Measurements from ENCODE around the gene CHMP5. TPM values are rescaled to one million over a fixed set of nuclear protein-coding genes. Genes with fewer than 3 reads are reported as not detected.

The CHMP5 gene
- total and polyA plus RNA-seq, 10 of the 15 experiments (the other 5 are each of a cell fraction or from before 2014, with no cell fraction given), result 40.3 to 179 (median 78.6) TPM

DNA sequence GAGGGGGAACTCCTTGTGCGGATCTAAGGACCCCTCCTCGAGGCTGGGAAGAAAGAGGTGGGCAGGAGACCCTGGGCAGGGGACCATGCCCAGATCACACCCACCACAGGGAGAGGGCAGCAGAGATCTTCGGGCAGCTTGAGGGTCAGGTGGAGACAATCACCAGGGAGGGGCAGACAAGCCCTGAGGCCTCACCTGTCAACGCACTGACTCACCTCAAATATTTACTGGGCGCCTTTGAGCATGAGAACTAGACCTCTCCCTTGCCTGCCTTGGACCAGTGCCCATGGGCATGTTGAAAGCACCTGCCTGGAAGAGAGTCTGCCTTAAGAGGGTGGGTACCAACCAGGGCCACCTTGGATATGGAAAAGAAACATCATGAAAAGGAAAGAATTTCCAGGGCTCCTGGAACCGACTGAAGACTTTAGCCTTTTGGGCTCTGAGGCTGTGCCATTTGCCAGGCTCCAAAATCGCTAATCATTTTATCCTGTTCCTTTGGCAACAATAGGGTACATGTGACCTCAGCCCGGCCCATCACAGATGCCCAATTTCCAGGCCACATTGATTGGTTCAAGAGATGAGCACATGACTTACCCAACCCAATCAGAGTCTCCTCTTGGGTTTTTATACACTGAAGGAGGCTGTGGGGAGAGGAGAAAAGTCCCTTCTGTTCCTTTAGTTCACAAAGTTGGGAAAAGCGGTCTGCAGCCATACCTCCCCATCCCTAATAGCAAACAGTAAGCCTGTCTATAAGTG, 35.3 kb upstream of the CHMP5 start:
- H3K4me2 ChIP-seq (ENCODE audit: control insufficient read depth, insufficient read depth), result no peak overlapping the region
- no peak for FAIRE-seq
- CTCF ChIA-PET, result interaction anchor here (1.6 to 4.7 kb wide), 2 partner anchors 148 to 150 kb away, joined by 6 to 142 read pairs; no protein-coding TSS in a partner anchor
- intact Hi-C loops (cut with micrococcal nuclease; ENCODE audit: unreplicated experiment) (no loop called here), in situ Hi-C loops (cut with MboI) (no loop called here)
- H3K4me3 ChIP-seq, result no peak overlapping the region
- RAD21 ChIA-PET (ENCODE audit: unreplicated experiment), result no interaction called here
- no peak for ATAC-seq
- no peak overlapping the region for H2AFZ ChIP-seq (ENCODE audit: control insufficient read depth, low read depth, low read length)
- SMC1A ChIA-PET (ENCODE audit: uncharacterized antibody, unreplicated experiment), result no interaction called here
- 67% methylated on average over 9 of the region's 9 CpGs for WGBS (ENCODE audit: insufficient coverage, insufficient replicate concordance, low lambda C conversion rate, missing lambda C conversion rate)
- no peaks in the 10 kb centered on the region for H3K79me2 ChIP-seq (ENCODE audit: control insufficient read depth, insufficient read depth, low read length)
- H3K27me3 ChIP-seq (replicated peaks in 1 of 2; ENCODE audit: control insufficient read depth in 2 of 2, insufficient read depth in 2 of 2, low read length in 1 of 2), result no peaks in the 10 kb centered on the region
- H4K20me1 ChIP-seq (ENCODE audit: control insufficient read depth, insufficient read depth), result no peaks in the 10 kb centered on the region
- no peaks in the 10 kb centered on the region for H3K9me3 ChIP-seq (replicated peaks; ENCODE audit: control insufficient read depth, insufficient read depth, low read length)
- DNase-seq (ENCODE audit: low read depth, low spot score), result no peak
- no peaks in the 10 kb centered on the region for H3K36me3 ChIP-seq (ENCODE audit: control insufficient read depth in 2 of 2, insufficient read depth in 2 of 2, low read length in 1 of 2)
- H3K4me1 ChIP-seq (ENCODE audit: control insufficient read depth, insufficient read depth, low read length), result peaks cover 17% of the 10 kb centered on the region
- POLR2A ChIA-PET, result no interaction called here
- no TSS peak for BruUV-seq (replicated peaks)
- H3K9ac ChIP-seq (ENCODE audit: control insufficient read depth, insufficient read depth, low read length), result no peak overlapping the region
- TF ChIP-seq RAD21 (IDR thresholded peaks at IDR 0.05; ENCODE audit: insufficient read depth, low read depth, low read length), result peak; percentile 24; the same call in 1 of the 2 replicates
- peak; percentile 64 for TF ChIP-seq NFYB (IDR thresholded peaks at IDR 0.05; ENCODE audit: insufficient read depth, low read depth, low read length)
- TF ChIP-seq CEBPB (IDR thresholded peaks at IDR 0.05; ENCODE audit: borderline replicate concordance in 1 of 2, low read depth in 2 of 2, low read length in 2 of 2), result no peak
- TF ChIP-seq POLR2A (IDR thresholded peaks at IDR 0.05; ENCODE audit: low read depth, low read length), result no peak
- no peak overlapping the region for H3K27ac ChIP-seq (ENCODE audit: control insufficient read depth, insufficient read depth)

DNA sequence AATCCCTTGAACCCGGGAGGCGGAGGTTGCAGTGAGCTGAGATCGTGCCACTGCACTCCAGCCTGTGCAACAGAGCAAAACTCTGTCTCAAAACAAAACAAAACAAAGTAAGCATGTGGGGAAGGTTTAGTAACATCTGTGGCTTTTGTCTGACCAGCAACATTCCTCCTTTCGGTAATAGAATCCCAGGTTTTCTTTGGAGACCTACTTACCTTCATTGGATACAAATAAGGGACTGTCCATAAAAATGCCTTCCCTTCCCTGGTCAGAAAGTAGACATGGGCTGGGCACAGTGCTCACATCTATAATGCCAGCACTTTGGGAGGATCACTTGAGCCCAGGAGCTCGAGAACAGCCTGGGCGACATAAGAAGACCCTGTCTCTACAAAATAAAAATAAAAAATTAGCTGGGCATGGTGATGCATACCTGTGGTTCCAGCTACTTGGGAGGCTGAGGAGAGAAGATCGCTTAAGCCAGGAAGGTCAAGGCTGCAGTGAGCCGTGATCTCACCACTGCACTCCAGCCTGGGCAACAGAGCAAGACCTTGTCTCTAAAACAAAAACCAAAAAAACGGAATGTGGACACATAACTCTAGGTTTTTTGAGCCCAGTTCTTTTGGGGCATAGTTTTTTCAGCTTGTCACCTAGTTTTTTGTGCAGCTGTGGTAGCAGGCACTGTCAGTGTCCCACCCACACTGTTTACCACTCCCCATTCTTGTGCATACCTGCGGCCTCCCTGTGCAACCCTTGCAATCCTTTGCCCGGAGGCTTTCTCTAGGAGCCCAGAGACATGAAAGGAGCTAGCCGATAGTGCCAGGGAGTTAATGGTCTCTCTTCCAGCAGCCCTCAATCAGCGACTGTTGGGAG, 33.9 kb upstream of the CHMP5 start:
- DNase-seq (ENCODE audit: low read depth, low spot score), result no peak
- no peak overlapping the region for H2AFZ ChIP-seq (ENCODE audit: control insufficient read depth, low read depth, low read length)
- ChIA-PET RAD21 (ENCODE audit: unreplicated experiment) (no interaction called here), POLR2A (no interaction called here), SMC1A (ENCODE audit: uncharacterized antibody, unreplicated experiment) (interaction anchor here (1.0 kb wide), 2 partner anchors 53 to 88 kb away, joined by 3 read pairs; no protein-coding TSS in a partner anchor), CTCF (interaction anchor here (0.6 to 1.6 kb wide), 2 partner anchors 60 to 151 kb away, joined by 3 to 6 read pairs; partner anchors contain the start of gene NFX1)
- in situ Hi-C loops (cut with MboI), result no loop called here
- no peak overlapping the region for H3K4me3 ChIP-seq
- no peaks in the 10 kb centered on the region for H3K36me3 ChIP-seq (ENCODE audit: control insufficient read depth in 2 of 2, insufficient read depth in 2 of 2, low read length in 1 of 2)
- BruUV-seq (replicated peaks), result no TSS peak
- intact Hi-C loops (cut with micrococcal nuclease; ENCODE audit: unreplicated experiment), result no loop called here
- no peak overlapping the region for H3K4me2 ChIP-seq (ENCODE audit: control insufficient read depth, insufficient read depth)
- H3K27ac ChIP-seq (ENCODE audit: control insufficient read depth, insufficient read depth), result no peak overlapping the region
- no peak for ATAC-seq
- H3K9me3 ChIP-seq (replicated peaks; ENCODE audit: control insufficient read depth, insufficient read depth, low read length), result no peaks in the 10 kb centered on the region
- peaks cover 17% of the 10 kb centered on the region for H3K4me1 ChIP-seq (ENCODE audit: control insufficient read depth, insufficient read depth, low read length)
- 49% methylated on average over 13 of the region's 13 CpGs for WGBS (ENCODE audit: insufficient coverage, insufficient replicate concordance, low lambda C conversion rate, missing lambda C conversion rate)
- no peaks in the 10 kb centered on the region for H3K79me2 ChIP-seq (ENCODE audit: control insufficient read depth, insufficient read depth, low read length)
- H3K27me3 ChIP-seq (replicated peaks in 1 of 2; ENCODE audit: control insufficient read depth in 2 of 2, insufficient read depth in 2 of 2, low read length in 1 of 2), result no peaks in the 10 kb centered on the region
- H4K20me1 ChIP-seq (ENCODE audit: control insufficient read depth, insufficient read depth), result no peaks in the 10 kb centered on the region
- no peak overlapping the region for H3K9ac ChIP-seq (ENCODE audit: control insufficient read depth, insufficient read depth, low read length)
- no peak for FAIRE-seq
- TF ChIP-seq, protein P1, sequence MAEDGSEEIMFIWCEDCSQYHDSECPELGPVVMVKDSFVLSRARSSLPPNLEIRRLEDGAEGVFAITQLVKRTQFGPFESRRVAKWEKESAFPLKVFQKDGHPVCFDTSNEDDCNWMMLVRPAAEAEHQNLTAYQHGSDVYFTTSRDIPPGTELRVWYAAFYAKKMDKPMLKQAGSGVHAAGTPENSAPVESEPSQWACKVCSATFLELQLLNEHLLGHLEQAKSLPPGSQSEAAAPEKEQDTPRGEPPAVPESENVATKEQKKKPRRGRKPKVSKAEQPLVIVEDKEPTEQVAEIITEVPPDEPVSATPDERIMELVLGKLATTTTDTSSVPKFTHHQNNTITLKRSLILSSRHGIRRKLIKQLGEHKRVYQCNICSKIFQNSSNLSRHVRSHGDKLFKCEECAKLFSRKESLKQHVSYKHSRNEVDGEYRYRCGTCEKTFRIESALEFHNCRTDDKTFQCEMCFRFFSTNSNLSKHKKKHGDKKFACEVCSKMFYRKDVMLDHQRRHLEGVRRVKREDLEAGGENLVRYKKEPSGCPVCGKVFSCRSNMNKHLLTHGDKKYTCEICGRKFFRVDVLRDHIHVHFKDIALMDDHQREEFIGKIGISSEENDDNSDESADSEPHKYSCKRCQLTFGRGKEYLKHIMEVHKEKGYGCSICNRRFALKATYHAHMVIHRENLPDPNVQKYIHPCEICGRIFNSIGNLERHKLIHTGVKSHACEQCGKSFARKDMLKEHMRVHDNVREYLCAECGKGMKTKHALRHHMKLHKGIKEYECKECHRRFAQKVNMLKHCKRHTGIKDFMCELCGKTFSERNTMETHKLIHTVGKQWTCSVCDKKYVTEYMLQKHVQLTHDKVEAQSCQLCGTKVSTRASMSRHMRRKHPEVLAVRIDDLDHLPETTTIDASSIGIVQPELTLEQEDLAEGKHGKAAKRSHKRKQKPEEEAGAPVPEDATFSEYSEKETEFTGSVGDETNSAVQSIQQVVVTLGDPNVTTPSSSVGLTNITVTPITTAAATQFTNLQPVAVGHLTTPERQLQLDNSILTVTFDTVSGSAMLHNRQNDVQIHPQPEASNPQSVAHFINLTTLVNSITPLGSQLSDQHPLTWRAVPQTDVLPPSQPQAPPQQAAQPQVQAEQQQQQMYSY (CRISPR knock-in tag; IDR thresholded peaks at IDR 0.05), result no peak
- TF ChIP-seq EZH2 (IDR thresholded peaks at IDR 0.05; ENCODE audit: borderline replicate concordance, control insufficient read depth, low read depth, low read length) (no peak), HDGF (IDR thresholded peaks at IDR 0.05) (no peak), ZNF24 (IDR thresholded peaks at IDR 0.05) (no peak), RB1 (IDR thresholded peaks at IDR 0.05; ENCODE audit: borderline replicate concordance) (no peak)
- TF ChIP-seq, protein P2, sequence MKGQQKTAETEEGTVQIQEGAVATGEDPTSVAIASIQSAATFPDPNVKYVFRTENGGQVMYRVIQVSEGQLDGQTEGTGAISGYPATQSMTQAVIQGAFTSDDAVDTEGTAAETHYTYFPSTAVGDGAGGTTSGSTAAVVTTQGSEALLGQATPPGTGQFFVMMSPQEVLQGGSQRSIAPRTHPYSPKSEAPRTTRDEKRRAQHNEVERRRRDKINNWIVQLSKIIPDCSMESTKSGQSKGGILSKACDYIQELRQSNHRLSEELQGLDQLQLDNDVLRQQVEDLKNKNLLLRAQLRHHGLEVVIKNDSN (IDR thresholded peaks at IDR 0.05; ENCODE audit: borderline replicate concordance, extremely low read length, insufficient read depth, low read depth, low read length), result no peak
